ENCODE results near the gene ANKRD35. TPM values are rescaled to one million over a fixed set of nuclear protein-coding genes. Genes with fewer than 3 reads are reported as not detected.

ANKRD35 gene
- total and polyA plus RNA-seq, 2 experiments from 2014 or later, result 3.6 to 5.6 TPM

DNA sequence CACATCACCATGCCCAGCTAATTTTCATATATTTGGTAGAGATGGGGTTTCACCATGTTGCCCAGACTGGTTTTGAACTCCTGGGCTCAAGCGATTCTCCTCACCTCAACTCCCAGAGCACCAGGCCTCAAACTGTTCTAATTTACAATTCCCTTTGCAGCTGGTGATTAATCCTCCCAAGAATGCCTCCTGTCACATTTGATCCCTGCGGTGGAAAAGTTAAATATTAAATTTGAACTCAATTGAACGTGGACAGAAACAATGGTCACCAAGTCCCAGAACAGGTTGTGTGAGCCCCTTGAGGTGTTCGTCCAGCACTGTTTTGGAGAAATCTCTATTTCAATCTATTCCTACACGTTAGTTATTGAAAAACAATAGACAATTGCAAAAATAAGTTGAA, 2.0 kb upstream of the ANKRD35 start:
- TF ChIP-seq CTCF (conservative IDR thresholded peaks at IDR 0.05; ENCODE audit: low read depth in 2 of 2) (no peak), CREB1 (CRISPR knock-in tag; IDR thresholded peaks at IDR 0.05; ENCODE audit: low read depth) (no peak), NANOG (IDR thresholded peaks at IDR 0.05; ENCODE audit: borderline replicate concordance) (no peak), POLR2AphosphoS5 (IDR thresholded peaks at IDR 0.05; ENCODE audit: low read depth) (no peak), STAT1 (IDR thresholded peaks at IDR 0.05; ENCODE audit: unreplicated experiment) (no peak), EZH2phosphoT487 (IDR thresholded peaks at IDR 0.05; ENCODE audit: unreplicated experiment) (no peak), EZH2 (IDR thresholded peaks at IDR 0.05; ENCODE audit: low read depth, unreplicated experiment) (no peak), ZNF331 (CRISPR knock-in tag; IDR thresholded peaks at IDR 0.05; ENCODE audit: low read depth) (no peak), ZNF114 (CRISPR knock-in tag; IDR thresholded peaks at IDR 0.05) (no peak)
- TF ChIP-seq, protein P1, sequence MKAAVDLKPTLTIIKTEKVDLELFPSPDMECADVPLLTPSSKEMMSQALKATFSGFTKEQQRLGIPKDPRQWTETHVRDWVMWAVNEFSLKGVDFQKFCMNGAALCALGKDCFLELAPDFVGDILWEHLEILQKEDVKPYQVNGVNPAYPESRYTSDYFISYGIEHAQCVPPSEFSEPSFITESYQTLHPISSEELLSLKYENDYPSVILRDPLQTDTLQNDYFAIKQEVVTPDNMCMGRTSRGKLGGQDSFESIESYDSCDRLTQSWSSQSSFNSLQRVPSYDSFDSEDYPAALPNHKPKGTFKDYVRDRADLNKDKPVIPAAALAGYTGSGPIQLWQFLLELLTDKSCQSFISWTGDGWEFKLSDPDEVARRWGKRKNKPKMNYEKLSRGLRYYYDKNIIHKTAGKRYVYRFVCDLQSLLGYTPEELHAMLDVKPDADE (IDR thresholded peaks at IDR 0.05), result no peak
- TF ChIP-seq, protein P2, sequence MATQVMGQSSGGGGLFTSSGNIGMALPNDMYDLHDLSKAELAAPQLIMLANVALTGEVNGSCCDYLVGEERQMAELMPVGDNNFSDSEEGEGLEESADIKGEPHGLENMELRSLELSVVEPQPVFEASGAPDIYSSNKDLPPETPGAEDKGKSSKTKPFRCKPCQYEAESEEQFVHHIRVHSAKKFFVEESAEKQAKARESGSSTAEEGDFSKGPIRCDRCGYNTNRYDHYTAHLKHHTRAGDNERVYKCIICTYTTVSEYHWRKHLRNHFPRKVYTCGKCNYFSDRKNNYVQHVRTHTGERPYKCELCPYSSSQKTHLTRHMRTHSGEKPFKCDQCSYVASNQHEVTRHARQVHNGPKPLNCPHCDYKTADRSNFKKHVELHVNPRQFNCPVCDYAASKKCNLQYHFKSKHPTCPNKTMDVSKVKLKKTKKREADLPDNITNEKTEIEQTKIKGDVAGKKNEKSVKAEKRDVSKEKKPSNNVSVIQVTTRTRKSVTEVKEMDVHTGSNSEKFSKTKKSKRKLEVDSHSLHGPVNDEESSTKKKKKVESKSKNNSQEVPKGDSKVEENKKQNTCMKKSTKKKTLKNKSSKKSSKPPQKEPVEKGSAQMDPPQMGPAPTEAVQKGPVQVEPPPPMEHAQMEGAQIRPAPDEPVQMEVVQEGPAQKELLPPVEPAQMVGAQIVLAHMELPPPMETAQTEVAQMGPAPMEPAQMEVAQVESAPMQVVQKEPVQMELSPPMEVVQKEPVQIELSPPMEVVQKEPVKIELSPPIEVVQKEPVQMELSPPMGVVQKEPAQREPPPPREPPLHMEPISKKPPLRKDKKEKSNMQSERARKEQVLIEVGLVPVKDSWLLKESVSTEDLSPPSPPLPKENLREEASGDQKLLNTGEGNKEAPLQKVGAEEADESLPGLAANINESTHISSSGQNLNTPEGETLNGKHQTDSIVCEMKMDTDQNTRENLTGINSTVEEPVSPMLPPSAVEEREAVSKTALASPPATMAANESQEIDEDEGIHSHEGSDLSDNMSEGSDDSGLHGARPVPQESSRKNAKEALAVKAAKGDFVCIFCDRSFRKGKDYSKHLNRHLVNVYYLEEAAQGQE (IDR thresholded peaks at IDR 0.05; ENCODE audit: unreplicated experiment), result no peak
- Histone ChIP-seq H3K27me3 (ENCODE audit: insufficient read depth) (peaks cover 29% of the 10 kb centered on the region), H3K9me2 (ENCODE audit: insufficient read depth) (no peaks in the 10 kb centered on the region), H3K4me1 (ENCODE audit: insufficient read depth) (peaks cover 13% of the 10 kb centered on the region; the same call in 1 of the 2 replicates), H3K4me2 (no peak overlapping the region), H3F3A (replicated peaks; ENCODE audit: low read depth) (no peaks in the 10 kb centered on the region), H3K4me3 (no peak overlapping the region), H2AFZ (0 out of 2 replicates have a peak overlapping the region, but pooled peaks have one; percentile 28), H3K27ac (ENCODE audit: low read depth) (no peak overlapping the region), H4K20me1 (replicated peaks; ENCODE audit: insufficient read depth) (no peaks in the 10 kb centered on the region), H3K79me2 (replicated peaks; ENCODE audit: insufficient read depth) (no peaks in the 10 kb centered on the region), H3K36me3 (ENCODE audit: insufficient read depth) (no peaks in the 10 kb centered on the region)
- peaks cover 18% of the 10 kb centered on the region for H3K27me3 Mint-ChIP-seq (ENCODE audit: insufficient read depth, low read depth, poor library complexity)
- no peak overlapping the region for H3K4me3 Mint-ChIP-seq
- peaks cover 26% of the 10 kb centered on the region; the same call in 2 of the 3 replicates for H3K4me1 Mint-ChIP-seq
- ATAC-seq (no peak), DNase-seq (ENCODE audit: low spot score) (no peak)
- no peaks in the 10 kb centered on the region for H3K36me3 Mint-ChIP-seq (ENCODE audit: low read depth)
- H3K27ac Mint-ChIP-seq, result no peak overlapping the region
- no peaks in the 10 kb centered on the region for H3K9me3 Mint-ChIP-seq
